GM18873 (cell line): ENCODE results near the gene STK32B.

Source experiments
- ATAC-seq: cut with Tn5 transposase; IDR thresholded peaks from one replicate; pipeline ENCODE4 v1.9.1; 2021; ENCODE audit warnings: mild to moderate bottlenecking, moderate library complexity, moderate number of reproducible peaks; ENCODE audit not compliant: unreplicated experiment, low FRiP score

Gene STK32B

DNA sequence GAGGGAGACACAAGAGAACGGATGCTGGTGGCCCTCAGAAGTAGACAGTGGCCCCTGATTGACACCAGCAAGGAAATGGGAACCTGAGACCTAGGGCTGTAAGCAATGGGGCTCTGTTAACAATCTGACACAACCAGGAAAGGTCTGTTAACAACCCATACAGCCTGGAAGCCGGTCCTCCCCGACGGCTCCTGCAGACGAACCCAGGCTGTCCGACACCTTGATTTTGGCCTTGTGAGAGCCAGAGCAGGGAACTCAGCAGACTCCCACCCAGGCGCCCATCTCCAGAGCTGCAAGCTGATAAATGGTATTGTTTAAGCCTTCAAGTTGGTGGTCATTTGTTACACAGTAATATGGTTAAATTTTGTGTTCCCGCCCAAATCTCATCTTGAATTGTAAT, 21.8 kb upstream of the STK32B start:
- no peak for ATAC-seq

DNA sequence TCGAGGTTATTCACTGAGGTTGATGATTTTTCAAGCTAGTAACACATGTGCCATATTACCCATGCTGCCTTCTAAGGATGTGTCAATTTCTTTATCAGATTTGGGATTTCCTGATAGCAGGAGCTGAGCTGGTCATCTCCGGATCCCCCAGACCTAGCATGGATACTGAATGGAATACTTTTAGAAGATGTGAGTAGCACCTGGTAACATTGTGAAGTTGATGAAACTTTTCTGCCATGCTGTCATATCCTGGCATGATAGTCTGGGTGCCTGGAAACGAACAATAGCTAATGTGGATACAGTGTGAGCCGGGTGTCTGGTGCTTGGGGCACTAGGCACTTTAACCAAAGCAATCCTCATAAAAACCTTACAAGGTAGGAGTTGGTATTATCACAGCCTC, 21.1 kb upstream of the STK32B start:
- no peak for ATAC-seq

DNA sequence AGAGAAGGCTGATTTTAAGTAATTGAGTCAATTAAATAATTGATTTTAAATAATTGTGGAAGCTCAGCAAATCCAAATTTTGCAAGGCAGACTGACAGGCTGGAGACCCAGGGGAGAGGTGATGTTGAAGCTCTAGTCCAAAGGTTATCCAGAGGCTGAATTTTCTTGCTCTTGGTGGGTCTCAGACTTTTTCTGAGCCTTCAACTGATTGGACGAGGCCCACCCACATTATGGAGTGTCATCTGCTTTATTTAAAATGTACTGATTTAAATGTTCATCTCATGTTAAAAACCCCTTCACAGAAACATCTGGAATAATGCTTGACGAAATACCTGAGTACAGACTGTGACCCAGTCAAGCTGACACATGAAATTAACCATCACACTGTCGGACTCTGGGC, 20.4 kb upstream of the STK32B start:
- ATAC-seq, result no peak

DNA sequence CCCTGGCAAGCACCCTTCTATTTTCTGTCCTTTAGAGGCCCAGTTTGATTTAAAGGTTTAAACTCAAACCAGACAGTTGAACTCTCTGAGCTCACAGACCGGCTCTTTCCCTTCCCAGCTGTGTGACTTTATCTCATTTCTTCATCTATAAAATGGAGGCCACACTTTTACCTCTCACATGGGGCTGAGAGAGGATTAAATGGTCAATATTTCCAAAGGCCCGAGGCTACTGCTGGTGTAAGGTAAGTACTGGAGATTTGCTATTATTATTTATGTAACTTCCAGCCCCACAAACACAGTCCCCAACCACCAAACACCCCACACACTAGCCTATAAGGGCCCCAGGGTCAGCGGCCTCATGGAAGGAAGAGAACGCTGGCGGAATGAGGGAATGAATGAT, 18.5 kb upstream of the STK32B start:
- ATAC-seq, result no peak

DNA sequence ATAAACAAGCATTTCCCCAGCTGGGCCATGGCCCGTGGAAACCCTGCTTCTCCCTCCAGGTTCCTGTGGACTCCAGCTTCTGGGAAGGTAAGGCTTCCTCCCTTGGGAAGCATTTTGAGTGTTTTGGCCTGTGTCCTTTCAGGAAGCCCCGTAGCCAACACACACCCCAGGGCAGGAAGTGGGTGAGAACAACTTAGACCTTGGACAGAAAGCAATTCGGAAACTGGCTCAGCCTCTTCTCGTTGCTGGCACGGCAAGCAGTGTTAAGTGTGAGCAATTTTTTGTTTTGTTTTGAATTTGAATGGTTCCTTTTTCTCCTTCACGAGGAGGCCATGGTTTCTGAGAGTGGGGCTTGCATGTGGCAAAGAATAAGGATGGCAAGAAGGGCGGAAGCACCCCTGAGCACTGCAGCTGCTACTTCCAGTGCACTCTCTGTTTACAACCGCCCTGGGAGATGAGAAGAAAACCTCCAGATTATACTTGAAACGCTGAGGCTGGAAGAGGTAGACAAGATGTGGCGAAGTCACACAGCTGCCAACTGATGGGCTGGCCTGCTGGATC, 17.9 kb upstream of the STK32B start:
- no peak for ATAC-seq

DNA sequence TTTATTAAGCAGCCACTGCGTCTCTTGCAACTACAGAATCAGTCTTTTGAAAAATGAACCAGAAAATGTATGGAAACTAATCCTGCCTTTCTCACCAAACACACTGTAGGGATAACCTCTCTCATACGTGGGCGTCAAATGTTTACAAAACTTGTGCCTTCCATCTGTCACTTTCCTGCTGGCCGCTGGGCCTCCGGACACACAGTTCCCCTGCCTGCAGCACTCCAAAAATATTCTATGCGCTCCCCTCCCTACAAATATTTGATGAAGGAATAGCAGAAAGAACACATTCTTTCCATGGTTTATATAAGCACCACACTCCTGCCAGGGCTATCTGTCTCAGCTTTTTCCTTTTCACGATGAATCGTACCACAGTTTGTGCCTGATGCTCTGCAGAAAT, 17.1 kb upstream of the STK32B start:
- ATAC-seq, result no peak

DNA sequence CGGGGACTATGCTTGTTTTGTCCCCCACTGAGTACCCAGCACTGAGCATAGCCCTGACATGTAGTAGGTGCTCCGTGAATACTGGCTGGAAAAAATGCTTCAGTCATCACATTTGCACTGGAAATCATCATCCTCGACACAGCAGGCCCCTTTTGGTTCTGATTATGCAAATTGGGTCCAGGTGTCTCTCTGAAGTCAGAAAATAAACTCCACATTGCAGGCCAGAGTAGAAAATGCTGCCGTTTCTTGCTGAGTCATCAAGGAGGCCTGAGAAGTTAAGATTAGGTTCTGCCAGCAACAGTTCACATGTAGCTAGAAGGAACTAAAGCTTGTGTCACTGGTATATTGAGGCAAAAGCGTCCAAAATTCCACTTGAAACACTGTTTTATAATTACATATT, 15.0 kb upstream of the STK32B start:
- no peak for ATAC-seq

DNA sequence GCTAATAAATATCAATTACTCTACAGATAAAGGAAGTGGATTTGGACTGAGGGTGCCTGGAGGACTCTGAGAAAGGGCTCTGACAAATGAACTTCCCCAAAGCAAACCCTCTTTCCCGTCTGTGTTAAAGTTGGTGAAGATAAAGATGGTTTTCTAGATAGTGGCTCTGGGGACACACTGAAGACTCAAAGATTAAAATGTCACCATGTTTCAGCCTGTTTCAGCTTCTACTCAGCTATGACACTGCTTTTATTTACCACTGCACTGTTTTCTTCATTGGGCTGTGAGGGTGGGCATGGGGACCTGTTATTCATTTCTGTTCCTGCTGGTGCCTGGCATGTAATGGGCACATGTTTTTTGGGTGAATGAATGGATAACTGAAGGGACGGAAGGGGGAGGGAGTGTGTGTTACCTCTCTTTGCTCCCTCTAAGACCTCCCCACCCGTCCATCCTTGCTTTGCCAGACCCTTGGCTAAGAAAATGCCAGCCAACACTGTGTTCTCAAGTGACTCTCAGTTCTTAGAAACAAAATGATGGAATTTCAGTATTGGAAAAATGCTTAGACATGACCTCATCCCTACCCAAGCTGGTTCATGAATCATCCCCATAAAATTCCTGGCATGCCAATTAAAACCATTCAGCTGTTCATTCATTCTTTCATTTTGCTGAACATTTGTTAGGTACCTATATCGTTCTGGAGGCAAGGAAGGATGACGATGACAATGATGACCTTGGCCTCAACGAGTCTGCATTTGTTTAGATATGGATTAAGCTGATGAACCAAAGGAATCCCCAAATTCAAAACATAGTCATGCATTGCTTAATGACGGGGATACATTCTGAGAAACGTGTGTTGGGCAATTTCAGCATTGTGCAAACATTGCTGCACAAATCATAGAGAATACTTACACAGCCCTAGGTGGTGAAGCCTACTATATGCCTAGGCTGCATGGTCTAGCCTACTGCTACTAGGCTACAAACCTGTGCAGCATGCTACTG, 13.4 kb upstream of the STK32B start:
- no peak for ATAC-seq

DNA sequence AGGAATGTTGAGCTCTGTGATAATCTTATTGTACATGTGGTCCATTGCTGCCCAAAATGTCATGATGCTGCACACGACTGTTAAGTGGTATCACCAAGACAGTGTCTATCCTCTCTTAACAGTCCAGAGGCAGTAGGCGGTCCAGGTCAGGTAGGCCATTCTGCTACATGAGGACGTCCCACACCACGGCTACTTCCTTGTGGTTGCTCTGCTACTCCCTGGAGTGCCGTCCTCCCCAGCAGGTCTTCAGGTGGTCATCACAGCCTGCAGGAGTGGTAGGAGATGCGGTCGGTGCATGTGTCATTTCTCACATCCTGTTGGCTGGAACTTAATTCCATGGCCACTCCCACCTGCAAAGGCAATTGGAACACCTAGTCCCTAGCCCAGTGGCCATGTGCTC, 11.5 kb upstream of the STK32B start:
- no peak for ATAC-seq

DNA sequence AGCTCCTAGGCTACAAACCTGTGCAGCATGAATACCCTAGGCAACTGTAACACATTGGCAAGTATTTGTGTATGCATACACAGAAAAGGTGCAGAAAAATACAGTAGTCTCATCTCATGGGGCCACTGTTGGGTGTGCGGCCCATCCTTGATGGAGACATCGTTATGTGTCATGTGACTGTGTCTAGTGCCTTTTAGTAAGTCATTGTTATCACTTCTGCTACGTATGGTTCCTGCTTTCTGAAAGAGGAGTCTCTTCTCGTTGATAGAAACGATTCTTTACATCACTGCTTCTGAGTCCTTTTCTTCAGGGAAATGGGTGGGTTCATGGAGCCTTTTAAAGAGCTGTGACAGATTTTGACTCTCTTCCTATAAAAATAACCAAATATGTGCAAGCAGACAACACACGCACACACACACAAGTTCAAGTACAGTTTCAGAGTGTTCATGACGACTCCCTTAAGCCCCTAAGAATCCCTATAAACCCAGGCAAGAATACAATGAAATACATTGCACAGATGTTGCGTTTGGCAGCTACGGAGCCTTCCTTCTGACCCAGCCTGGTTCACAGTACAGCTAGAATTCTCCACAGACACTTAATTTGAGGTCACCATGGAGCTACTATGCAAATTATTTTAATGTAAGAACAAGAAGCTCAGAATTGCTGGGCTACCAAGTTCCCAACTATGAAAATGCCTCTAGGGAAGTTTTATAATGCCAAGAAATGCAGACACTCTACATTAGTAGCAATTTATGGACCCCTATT, 10.2 kb upstream of the STK32B start:
- ATAC-seq, result no peak

DNA sequence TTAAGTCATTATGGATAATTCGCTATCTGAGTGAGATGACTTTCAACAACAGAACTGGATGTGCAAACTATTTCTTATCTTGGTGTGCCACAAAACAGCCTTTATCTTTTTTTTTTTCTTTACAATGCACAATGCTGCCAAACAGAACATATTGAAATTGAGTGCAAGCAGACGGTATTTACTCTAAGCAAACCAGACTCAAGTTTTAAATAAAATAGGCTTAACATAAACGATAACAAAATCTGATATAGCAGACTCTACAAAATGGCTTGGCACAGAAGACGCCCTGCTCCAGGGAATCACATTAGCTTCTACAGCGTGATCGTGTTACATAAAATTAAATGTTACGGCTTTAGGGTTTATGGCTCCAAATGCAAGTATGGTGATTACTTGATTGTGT, 9.6 kb upstream of the STK32B start:
- ATAC-seq, result no peak

DNA sequence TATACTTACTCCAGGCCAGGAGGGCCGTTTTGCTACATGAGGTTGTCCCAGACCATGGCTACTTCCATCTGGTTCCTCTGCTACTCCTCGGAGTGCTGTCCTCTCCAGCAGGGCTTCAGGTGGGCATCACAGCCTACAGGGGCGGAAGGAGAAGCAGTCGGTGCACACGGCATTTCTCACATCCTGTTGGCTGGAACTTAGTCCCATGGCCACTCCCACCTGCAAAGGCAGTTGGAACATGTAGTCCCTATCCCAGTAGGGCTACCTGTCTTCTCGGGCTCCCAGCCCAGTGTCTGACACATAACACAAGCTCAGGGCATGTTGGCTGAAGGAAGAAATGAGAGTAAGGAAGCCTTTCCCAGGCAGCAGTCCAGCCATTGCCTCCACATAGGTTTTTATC, 7.7 kb upstream of the STK32B start:
- ATAC-seq, result no peak

DNA sequence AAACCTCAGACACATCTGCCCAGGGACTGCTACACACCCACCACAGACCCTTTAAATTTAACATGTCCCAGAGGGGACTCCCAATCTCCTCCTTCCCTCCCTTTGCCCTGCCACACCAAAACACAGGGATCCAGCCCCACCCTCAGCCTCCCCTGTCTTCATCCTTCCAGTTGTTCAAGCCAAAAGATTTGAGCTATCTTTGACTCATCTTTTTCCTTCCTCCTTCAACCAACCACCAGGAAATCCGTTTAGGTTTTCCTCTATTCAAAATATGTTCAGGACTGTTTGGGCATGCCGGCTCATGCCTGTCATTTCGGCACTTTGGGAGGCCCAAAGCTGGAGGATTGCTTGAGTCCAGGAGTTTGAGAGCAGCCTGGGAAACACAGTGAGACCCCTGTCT, 6.9 kb upstream of the STK32B start:
- no peak for ATAC-seq

DNA sequence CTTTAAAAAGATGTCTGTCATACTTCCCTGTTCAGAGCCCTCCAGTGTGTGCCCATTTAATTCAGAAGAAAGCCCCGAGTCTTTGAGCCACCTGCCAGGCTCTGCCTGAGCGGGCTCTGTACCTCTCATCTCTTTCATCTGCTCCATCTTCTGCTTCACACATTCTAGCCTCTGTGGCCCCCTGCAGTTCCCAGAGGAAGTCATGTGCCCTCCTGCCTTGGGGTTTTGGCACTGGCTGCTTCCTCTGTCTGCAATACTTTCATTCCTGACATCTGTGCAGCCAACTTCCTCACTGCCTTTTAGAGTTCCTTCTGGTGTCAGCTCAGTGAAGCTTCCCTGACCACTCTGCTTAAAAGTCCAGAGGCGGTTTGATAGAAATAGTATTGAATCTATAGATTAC, 6.2 kb upstream of the STK32B start:
- ATAC-seq, result no peak

DNA sequence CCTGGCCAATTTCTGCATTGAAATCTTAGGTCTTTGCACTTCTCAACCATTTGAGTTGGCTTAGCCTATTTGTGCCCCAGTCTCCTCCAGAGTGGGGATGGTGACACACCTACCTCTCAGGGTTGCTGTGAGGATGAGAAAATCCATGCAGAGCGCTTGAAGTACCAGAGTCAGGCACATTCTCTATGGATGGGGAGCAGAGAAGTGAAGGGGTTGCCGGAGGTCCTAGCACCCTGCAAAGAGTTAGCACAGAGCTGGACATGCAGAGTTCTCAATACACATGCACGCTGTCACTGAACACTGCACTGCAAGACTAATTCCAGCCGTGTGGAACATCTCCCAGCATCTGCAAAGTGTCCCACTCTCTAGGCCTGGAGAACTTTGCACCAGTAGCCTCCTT, 2.6 kb upstream of the STK32B start:
- no peak for ATAC-seq

DNA sequence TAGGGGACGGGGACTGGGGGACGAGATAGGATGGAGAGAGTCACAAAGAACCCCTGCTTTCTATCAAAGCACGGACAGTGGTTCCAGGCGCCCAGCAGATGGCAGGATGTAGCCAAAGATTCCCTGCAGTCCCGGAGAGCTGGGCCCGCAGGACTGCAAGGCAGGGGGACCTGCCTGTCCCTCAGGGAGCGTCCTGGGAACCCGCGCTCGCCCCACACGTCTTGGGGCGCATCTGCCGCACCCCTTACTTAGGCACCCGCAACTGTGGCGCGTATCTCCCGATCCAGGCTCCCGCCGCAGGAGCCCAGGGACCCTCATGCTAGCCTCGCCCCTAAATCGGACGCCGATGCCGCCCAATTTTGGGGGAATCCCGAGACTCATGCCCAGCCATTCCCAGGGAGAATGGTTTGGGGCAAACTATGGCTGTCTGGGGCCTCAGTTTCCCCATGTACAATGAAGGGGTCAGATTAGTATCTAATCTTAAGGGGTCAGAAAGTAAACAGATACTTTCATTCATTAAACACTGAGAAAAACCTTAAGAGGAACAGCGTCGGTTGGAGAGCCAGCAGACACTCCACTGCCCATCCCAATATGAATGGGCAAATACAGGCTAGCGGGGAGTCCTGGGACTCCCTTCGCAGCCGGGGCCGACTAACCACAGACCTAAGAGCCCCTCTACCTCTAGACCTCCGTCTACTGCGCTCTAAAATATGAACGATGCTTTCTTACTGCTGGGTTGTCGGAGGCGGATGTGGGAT, 581 bp upstream of the STK32B start:
- ATAC-seq, result no peak

DNA sequence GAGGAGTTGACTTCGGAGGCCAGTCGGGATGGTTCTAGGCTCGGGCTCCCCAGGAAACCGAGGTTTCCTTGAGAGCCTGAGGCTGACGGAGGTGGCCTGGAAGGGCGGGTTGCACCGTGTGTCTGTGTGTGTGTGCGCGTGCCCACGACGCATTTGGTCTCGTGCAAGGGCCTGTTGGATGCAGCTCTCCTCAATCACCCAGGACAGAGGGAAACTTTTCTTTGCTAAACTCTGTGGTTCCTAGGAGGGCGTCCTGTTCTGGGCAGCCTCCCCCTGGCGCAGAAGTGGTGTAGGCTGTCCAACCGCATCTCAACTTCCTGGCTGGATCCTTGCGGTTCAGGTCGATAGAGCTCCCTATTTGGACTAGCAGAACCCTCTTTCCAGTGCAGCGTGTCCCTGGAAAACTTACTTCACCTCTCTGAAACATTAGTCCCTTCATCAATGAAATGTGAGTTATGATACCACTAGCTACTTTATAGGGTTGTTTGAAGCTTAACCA, 973 bp downstream of the STK32B start:
- no peak for ATAC-seq

DNA sequence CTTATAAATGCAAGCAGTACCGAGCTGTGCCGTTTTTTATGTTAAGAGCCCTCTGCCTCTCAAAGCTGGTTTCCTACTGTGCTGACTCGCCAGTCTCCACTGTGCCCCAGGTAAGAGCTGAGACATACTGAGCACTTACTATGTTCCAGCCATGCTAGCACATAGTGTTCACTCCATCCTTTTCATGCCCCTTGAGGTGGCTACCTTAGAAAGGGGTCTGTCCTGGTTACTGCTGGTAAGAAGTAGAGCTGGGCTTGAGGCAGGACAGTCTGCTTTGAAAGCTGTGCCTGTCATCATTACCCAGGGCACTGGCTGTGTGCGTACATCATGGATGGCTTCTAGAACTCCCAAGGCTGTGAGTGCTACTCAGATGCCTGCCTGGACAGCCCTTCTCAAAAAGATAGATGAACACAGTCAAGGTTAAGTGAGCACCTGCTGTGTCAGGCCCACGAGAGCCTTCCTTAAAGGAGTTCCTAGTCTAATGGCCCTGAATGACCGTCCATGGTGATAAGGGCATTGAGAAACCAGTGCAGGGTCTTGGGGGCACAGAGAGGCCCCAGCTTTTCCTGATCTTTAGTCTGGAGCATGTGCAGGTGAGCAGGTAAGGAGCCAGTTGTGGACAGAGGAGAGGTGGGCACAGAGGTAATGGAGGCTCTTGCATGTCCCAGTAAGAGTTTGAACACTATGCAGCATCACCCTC, 1.6 kb downstream of the STK32B start:
- ATAC-seq, result no peak

DNA sequence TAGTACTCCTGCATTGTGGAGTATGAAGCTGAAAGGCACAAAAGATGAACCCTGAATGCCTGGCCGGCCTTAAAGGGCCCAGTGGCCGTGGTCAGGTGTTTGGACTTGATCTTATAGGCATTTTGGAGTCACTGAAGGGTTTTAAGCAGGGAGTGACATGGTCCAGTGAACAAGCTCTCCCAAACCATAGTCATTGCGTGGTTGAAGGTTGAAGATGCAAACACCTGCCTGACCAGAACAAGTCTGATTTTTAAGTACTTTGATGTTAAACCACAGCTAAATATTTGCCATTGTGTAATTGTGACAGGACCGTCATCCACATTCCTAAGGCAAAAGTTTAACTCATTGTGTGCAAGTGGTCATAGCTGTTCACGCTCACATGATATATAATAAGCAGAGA, 3.3 kb downstream of the STK32B start:
- no peak for ATAC-seq

DNA sequence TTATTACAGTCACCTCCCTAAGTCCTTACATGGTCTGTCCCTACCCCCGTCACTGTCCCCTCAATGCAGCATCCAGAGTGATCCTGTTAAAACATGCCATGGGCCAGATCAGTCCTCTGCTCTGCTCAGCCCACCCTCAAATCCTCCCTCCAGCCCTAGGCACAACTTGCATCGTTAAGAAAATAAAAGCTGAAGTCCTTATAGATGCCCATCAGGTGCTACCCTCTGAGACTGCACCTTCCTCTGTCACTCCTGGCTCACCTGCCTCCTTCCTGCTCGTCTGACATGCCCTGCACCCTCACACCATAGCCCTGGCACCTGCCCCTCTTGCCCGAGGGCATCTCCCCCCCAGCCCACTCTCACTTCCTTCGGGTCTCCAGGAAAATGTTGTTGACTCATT, 4.1 kb downstream of the STK32B start:
- ATAC-seq, result no peak
